ENCODE results near the gene KIAA0753.

DNA sequence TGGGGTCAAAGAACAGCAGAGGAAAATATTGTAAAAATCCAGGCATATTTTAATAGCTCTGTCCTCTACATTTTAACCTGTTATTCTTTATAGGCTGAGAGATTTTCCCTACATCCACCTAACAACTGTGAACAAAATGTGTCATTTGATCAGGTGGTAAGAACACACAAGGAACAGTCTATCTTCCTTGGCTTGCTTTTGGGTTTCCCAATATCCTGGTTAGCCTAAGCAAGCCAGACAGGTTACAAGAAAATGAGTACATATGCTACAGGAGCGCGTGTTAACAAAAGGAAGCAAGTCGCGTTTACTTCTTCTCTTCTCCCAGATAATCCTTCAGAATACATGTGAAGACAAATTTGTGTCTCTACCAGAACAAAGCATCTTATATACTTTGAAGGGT, 53.2 kb downstream of the KIAA0753 start:
- TF ChIP-seq, protein P1, sequence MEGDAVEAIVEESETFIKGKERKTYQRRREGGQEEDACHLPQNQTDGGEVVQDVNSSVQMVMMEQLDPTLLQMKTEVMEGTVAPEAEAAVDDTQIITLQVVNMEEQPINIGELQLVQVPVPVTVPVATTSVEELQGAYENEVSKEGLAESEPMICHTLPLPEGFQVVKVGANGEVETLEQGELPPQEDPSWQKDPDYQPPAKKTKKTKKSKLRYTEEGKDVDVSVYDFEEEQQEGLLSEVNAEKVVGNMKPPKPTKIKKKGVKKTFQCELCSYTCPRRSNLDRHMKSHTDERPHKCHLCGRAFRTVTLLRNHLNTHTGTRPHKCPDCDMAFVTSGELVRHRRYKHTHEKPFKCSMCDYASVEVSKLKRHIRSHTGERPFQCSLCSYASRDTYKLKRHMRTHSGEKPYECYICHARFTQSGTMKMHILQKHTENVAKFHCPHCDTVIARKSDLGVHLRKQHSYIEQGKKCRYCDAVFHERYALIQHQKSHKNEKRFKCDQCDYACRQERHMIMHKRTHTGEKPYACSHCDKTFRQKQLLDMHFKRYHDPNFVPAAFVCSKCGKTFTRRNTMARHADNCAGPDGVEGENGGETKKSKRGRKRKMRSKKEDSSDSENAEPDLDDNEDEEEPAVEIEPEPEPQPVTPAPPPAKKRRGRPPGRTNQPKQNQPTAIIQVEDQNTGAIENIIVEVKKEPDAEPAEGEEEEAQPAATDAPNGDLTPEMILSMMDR (IDR thresholded peaks at IDR 0.05) = no peak
- TF ChIP-seq POLR2A (IDR thresholded peaks at IDR 0.05) = no peak
